GM21390 (cell line): Measurements from ENCODE around the gene CRB1.

Source experiments
- ATAC-seq: cut with Tn5 transposase; IDR thresholded peaks from one replicate; pipeline ENCODE4 v1.9.1; 2021; ENCODE audit not compliant: unreplicated experiment

The CRB1 gene

DNA sequence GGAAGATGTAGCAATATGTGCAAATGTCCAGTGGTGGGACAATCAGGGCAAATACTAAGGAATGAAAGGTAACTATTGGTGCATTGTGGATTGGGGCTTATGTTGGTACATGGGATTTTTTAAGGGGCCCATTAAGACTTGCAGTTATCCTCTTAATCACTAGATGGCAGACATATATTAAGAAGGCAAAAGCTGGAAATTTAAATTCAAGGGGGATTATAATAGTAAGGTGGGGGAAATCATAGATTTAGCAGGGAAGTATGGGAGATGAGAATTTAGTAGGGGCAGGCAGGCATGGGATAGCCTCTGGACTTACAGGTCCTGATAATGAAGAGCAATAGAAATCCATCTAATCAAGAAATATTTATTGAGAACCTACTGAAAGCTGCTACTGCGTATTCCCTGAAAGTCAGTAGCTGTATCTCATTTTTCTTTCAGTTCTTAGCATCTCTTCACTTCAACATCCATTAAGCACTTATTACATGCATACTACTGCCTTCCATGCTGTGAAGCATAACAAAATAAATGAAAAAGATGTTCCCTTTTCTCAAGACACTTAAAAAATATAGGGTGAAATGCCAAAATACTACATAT, 251.8 kb downstream of the CRB1 start:
- no peak for ATAC-seq

DNA sequence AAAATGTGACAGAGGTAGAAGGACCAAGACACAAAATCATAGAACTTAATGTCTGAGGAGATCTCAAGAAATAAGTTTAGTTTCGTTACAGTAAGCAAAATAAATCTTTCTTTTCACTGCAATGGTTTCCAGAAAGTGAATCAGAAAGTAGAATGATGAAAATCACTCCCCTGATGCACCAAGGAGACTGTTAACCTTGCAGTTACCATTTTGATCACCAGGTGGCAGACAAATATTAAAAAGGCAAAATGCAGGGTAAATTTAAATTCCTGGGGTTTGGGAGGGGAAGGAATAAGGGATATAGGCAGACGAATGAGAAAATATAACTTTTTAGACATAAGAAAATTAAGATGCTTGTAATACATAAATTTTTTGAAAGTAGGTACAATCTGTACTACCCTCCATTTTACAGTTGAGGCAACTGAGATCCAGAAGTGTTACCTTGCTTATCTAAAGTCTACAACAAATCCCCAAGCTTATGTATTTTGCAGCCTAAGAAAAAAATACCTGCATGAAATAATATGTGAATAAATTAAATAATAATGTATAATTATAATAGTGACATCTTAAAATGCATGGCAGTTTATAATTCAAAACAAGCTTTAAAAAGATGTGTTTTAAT, 253.2 kb downstream of the CRB1 start:
- peak; percentile 80 for ATAC-seq

GRCh38 chr1:197526736-197527371, 258.8 kb downstream of the CRB1 start:
- ATAC-seq = no peak
